ENCODE data around the gene CCDC167.

- TF ChIP-seq CTCF (IDR thresholded peaks at IDR 0.05) (no peak), POLR2A (IDR thresholded peaks at IDR 0.05) (no peak)
Measured at GRCh38 chr6:37516920-37517405, 17.3 kb upstream of the CCDC167 start.
